ENCODE data around the gene HVCN1. TPM values are rescaled to one million over a fixed set of nuclear protein-coding genes. Genes with fewer than 3 reads are reported as not detected.
A peak's percentile ranks its signal among the peaks of the same experiment; 100 is the strongest.
"Not testable (repeated sequence)": the region's sequence is repeated elsewhere in the genome, so short reads cannot be mapped to it uniquely, and the experiment has no call there.

The HVCN1 gene
- total RNA-seq, 2 donors from 2014 or later = 2.8 to 6.3 TPM

GRCh38 chr12:110656071-110656655 lies 32.8 kb downstream of the HVCN1 start:
- no peak for ATAC-seq
- peaks cover 1 to 8% of the 10 kb centered on the region in 2 donors for H3K36me3 Mint-ChIP-seq
- H3K27ac Mint-ChIP-seq = no peak overlapping the region
- no peak for DNase-seq (ENCODE audit: low spot score in 2 of 2)
- peaks cover under 1% of the 10 kb centered on the region in 2 donors for H3K9me3 Mint-ChIP-seq

DNA sequence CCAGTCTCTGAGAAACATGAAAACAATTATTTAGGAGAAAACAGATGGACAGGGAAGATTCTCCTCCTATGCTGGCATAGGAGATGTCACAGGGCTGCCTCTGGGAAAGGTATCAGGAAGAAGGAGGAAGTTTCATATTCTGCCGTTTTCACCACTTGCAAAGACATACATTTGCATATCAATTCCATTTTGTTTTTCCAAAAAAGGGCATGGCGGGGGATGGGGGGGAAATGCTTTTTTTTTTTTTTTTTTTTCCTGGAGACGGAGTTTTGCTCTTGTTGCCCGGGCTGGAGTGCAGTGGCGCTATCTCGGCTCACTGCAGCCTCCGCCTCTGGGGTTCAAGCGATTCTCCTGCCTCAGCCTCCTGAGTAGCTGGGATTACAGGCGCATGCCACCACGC lies 34.7 kb downstream of the HVCN1 start:
- H3K9me3 Mint-ChIP-seq; ATAC-seq; H3K27ac Mint-ChIP-seq; H3K36me3 Mint-ChIP-seq; DNase-seq (ENCODE audit: low spot score in 2 of 2): not testable (repeated sequence)

GRCh38 chr12:110649341-110649847 lies 39.5 kb downstream of the HVCN1 start:
- Mint-ChIP-seq H3K9me3 (no peaks in the 10 kb centered on the region), H3K27ac (no peak overlapping the region), H3K36me3 (no peaks in the 10 kb centered on the region)
- ATAC-seq (no peak), DNase-seq (ENCODE audit: low spot score in 2 of 2) (no peak)

GRCh38 chr12:110647631-110648040 lies 41.3 kb downstream of the HVCN1 start:
- Mint-ChIP-seq H3K9me3 (no peaks in the 10 kb centered on the region), H3K27ac (peak overlapping the region; percentile 19 to 46), H3K36me3 (no peaks in the 10 kb centered on the region)
- peak; percentile 60 to 93 for ATAC-seq
- DNase-seq (ENCODE audit: low spot score in 2 of 2) = peak in 1 of 2 donors; percentile 9

DNA sequence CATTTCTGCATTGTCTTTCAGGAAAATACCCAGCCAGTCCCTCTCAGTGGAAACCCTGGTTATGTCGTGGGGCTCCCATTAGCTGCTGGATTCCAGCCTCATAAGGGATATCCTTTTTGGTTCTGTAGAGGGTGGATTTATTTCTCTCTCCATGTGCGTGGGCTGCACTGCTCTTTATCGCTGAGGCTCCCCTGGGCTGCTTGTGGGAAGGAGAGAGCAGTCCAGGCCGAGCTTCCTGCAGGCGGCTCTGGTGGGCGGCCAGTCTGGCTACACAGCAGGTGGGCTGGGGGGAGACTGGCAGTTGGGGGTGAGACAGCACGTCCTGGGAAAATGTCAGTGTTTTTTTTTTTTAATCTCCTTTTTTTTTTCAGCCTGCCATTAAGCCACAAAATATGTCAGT lies 47.4 kb downstream of the HVCN1 start:
- ATAC-seq = no peak
- H3K9me3 Mint-ChIP-seq = no peaks in the 10 kb centered on the region

GRCh38 chr12:110640275-110641025 lies 48.5 kb downstream of the HVCN1 start:
- DNase-seq (ENCODE audit: low spot score in 2 of 2) (no peak), ATAC-seq (no peak)
- H3K27ac Mint-ChIP-seq = no peak overlapping the region
- H3K36me3 Mint-ChIP-seq = no peaks in the 10 kb centered on the region
- H3K9me3 Mint-ChIP-seq = no peaks in the 10 kb centered on the region

More for the DNA sequence above, 47.4 kb downstream of the HVCN1 start:
- no peak overlapping the region for H3K27ac Mint-ChIP-seq
- DNase-seq (ENCODE audit: low spot score in 2 of 2) = no peak
- H3K36me3 Mint-ChIP-seq = no peaks in the 10 kb centered on the region

- no peaks in the 10 kb centered on the region for H3K36me3 Mint-ChIP-seq
- no peak for DNase-seq (ENCODE audit: low spot score in 2 of 2)
- H3K27ac Mint-ChIP-seq = no peak overlapping the region
- ATAC-seq = no peak
- H3K9me3 Mint-ChIP-seq = no peaks in the 10 kb centered on the region
These were observed 49.4 kb downstream of the HVCN1 start for GRCh38 chr12:110639336-110640141.

DNA sequence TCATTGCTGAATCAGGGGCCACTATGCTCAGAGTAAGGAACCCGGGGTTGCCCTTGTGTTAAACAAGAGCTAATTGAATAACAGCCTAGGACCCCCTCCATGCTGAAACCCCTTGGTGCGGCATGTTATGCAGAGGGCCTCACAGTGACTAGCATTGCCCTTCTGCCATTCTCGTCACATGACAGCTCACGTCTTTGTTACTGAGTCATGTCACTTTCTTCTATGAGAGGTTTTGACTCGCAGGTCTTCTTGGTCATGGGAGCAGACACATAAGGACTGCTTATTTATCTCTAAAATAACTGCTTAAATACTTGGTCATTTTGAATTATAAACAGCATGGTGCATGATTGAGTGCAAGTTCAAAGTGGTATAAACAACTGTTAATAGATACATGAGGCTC lies 50.1 kb downstream of the HVCN1 start:
- no peak for ATAC-seq
- no peak for DNase-seq (ENCODE audit: low spot score in 2 of 2)
- H3K36me3 Mint-ChIP-seq = no peaks in the 10 kb centered on the region
- no peaks in the 10 kb centered on the region for H3K9me3 Mint-ChIP-seq
- H3K27ac Mint-ChIP-seq = no peak overlapping the region

- no peaks in the 10 kb centered on the region for H3K36me3 Mint-ChIP-seq
- DNase-seq (ENCODE audit: low spot score in 2 of 2) (no peak), ATAC-seq (no peak)
- H3K9me3 Mint-ChIP-seq = no peaks in the 10 kb centered on the region
- peak overlapping the region in 1 of 2 donors; percentile 13 for H3K27ac Mint-ChIP-seq
These were observed 51.0 kb downstream of the HVCN1 start for GRCh38 chr12:110637869-110638441.

- no peaks in the 10 kb centered on the region for H3K36me3 Mint-ChIP-seq
- ATAC-seq (no peak), DNase-seq (ENCODE audit: low spot score in 2 of 2) (no peak)
- H3K27ac Mint-ChIP-seq = no peak overlapping the region
- no peaks in the 10 kb centered on the region for H3K9me3 Mint-ChIP-seq
These were observed 52.4 kb downstream of the HVCN1 start for GRCh38 chr12:110636516-110636915.

DNA sequence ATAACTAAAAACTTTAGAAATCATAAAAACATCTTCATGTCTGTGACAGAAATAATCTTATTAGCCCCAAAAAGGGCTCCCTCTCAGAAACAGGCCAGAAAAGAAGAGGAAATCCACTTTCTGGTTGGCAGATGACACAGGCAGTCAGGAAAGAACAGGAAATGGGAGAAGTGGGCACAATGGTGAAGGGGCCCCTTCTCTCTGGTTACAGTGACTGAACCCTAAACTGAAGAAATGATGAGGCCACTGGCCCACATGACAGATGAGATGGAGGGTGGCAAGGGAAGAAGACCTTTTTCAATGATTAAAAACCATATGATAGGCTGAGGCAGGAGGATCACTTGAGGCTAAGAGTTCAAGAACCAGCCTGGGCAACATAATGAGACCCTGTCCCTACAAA lies 53.9 kb downstream of the HVCN1 start:
- ATAC-seq (peak in 1 of 2 donors; percentile 38), DNase-seq (ENCODE audit: low spot score in 2 of 2) (no peak)
- H3K27ac Mint-ChIP-seq = no peak overlapping the region
- no peaks in the 10 kb centered on the region for H3K9me3 Mint-ChIP-seq
- H3K36me3 Mint-ChIP-seq = no peaks in the 10 kb centered on the region

GRCh38 chr12:110627500-110628195 lies 61.3 kb downstream of the HVCN1 start:
- H3K27ac Mint-ChIP-seq = no peak overlapping the region
- no peaks in the 10 kb centered on the region for H3K9me3 Mint-ChIP-seq
- no peak for DNase-seq (ENCODE audit: low spot score in 2 of 2)
- ATAC-seq = no peak
- H3K36me3 Mint-ChIP-seq = no peaks in the 10 kb centered on the region

- H3K27ac Mint-ChIP-seq = no peak overlapping the region
- no peaks in the 10 kb centered on the region for H3K9me3 Mint-ChIP-seq
- DNase-seq (ENCODE audit: low spot score in 2 of 2) = no peak
- no peaks in the 10 kb centered on the region for H3K36me3 Mint-ChIP-seq
- ATAC-seq = no peak
These were observed 66.3 kb downstream of the HVCN1 start for GRCh38 chr12:110622582-110622981.

DNA sequence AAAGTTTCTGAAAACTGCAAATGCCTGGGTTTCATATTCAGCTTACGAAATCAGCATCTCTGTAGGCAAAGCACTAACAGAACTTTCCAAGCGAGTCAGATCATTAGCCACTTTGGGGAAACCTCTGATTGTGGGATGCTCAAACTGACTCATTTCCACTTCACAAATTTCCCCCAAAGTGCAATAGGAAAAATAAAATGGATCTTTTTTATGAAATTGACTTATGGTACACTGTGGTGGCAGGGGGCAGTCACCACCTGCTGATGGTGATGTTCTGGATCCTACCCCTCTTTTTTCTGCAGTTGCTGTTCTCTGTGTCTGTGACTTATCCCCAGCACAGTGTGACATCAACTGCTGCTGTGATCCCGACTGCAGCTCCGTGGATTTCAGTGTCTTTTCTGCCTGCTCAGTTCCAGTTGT lies 69.4 kb downstream of the HVCN1 start:
- Mint-ChIP-seq H3K36me3 (no peaks in the 10 kb centered on the region), H3K27ac (peak overlapping the region in 1 of 2 donors; percentile 71), H3K9me3 (no peaks in the 10 kb centered on the region)
- DNase-seq (ENCODE audit: low spot score in 2 of 2) (peak in 1 of 2 donors; percentile 20), ATAC-seq (peak; percentile 91 to 92)

- Mint-ChIP-seq H3K36me3 (no peaks in the 10 kb centered on the region), H3K9me3 (no peaks in the 10 kb centered on the region), H3K27ac (no peak overlapping the region)
- no peak for ATAC-seq
- no peak for DNase-seq (ENCODE audit: low spot score in 2 of 2)
These were observed 72.3 kb downstream of the HVCN1 start for GRCh38 chr12:110616471-110617115.

- DNase-seq (ENCODE audit: low spot score in 2 of 2) (no peak), ATAC-seq (no peak)
- no peaks in the 10 kb centered on the region for H3K9me3 Mint-ChIP-seq
- no peaks in the 10 kb centered on the region for H3K36me3 Mint-ChIP-seq
- H3K27ac Mint-ChIP-seq = no peak overlapping the region
These were observed 73.7 kb downstream of the HVCN1 start for GRCh38 chr12:110615171-110615570.

Measured in activated naive CD4-positive, alpha-beta T cell treated with anti-CD3 and anti-CD28 coated beads, Interleukin-2, amount 50 U/mL, for 72 hours (primary cell).